HG03469 (cell line): Measurements from ENCODE around the gene RNF217.

ENCODE experiments used
- ATAC-seq: cut with Tn5 transposase; IDR thresholded peaks from one replicate; pipeline ENCODE4 v1.9.1; 2021; ENCODE audit warnings: mild to moderate bottlenecking, moderate library complexity, moderate number of reproducible peaks; ENCODE audit not compliant: unreplicated experiment

The RNF217 gene

GRCh38 chr6:125095580-125096301 is 133.5 kb downstream of the RNF217 start:
- ATAC-seq: no peak

- ATAC-seq: no peak
Observed at GRCh38 chr6:125097186-125097585, 134.9 kb downstream of the RNF217 start.

- no peak for ATAC-seq
Observed at GRCh38 chr6:125098253-125098652, 136.0 kb downstream of the RNF217 start.

- no peak for ATAC-seq
Observed at GRCh38 chr6:125099211-125100073, 137.2 kb downstream of the RNF217 start.

GRCh38 chr6:125100074-125100652 is 137.9 kb downstream of the RNF217 start:
- no peak for ATAC-seq

GRCh38 chr6:125101128-125101527 is 138.9 kb downstream of the RNF217 start:
- no peak for ATAC-seq

- no peak for ATAC-seq
Observed at GRCh38 chr6:125101631-125102030, 139.4 kb downstream of the RNF217 start.

- no peak for ATAC-seq
Observed at GRCh38 chr6:125102411-125102810, 140.2 kb downstream of the RNF217 start.

GRCh38 chr6:125102891-125103290 is 140.7 kb downstream of the RNF217 start:
- no peak for ATAC-seq

GRCh38 chr6:125104425-125104824 is 142.2 kb downstream of the RNF217 start:
- ATAC-seq: no peak

GRCh38 chr6:125107048-125107447 is 144.8 kb downstream of the RNF217 start:
- ATAC-seq: no peak

GRCh38 chr6:125107896-125108295 is 145.7 kb downstream of the RNF217 start:
- ATAC-seq: no peak

GRCh38 chr6:125110056-125110455 is 147.8 kb downstream of the RNF217 start:
- no peak for ATAC-seq

GRCh38 chr6:125111219-125111983 is 149.2 kb downstream of the RNF217 start:
- ATAC-seq: no peak

GRCh38 chr6:125112934-125113333 is 150.7 kb downstream of the RNF217 start:
- no peak for ATAC-seq

GRCh38 chr6:125114248-125114858 is 152.1 kb downstream of the RNF217 start:
- no peak for ATAC-seq

- ATAC-seq: no peak
Observed at GRCh38 chr6:125116170-125116569, 153.9 kb downstream of the RNF217 start.

- ATAC-seq: no peak
Observed at GRCh38 chr6:125116710-125117109, 154.5 kb downstream of the RNF217 start.

GRCh38 chr6:125117818-125118217 is 155.6 kb downstream of the RNF217 start:
- ATAC-seq: no peak

GRCh38 chr6:125120054-125120590 is 157.9 kb downstream of the RNF217 start:
- ATAC-seq: no peak
